HCT116 (cell line): ENCODE results near the gene NFKB1. TPM values are rescaled to one million over a fixed set of nuclear protein-coding genes. Genes with fewer than 3 reads are reported as not detected.

ENCODE experiments used
- ATAC-seq: fragments of 200-7000 bp; cut with Tn5 transposase; 2 replicates; pipeline ENCODE4 v1.9.1; 2020; ENCODE audit warnings: mild to moderate bottlenecking, moderate library complexity
- BruUV-seq: library from RNA; stranded (reverse); fragments of 400-500 nt; replicated peaks from 2 replicates; lab custom pipeline; 2021; lab: Mats Ljungman, UMichigan
- CTCF ChIA-PET: fragments of 300-600 bp; sonication (Branson Sonifier 250); formaldehyde crosslinking; loops from one replicate; lab custom pipeline; 2021; ENCODE audit warnings: antibody characterized with exemption; lab: Charles Lee
- POLR2A ChIA-PET: fragments of 300-600, 350-600 bp; sonication (Branson Sonifier 250); formaldehyde crosslinking; loops from one replicate; lab custom pipeline; 2021; ENCODE audit warnings: antibody characterized with exemption; lab: Charles Lee
- RAD21 ChIA-PET, 2 experiments: fragments of 300-600 bp; sonication (Branson Sonifier 250); formaldehyde crosslinking; loops; one replicate each; lab custom pipeline; 2023; ENCODE audit warnings: low total read pairs in 2 of 2; ENCODE audit not compliant: uncharacterized antibody in 2 of 2, unreplicated experiment in 2 of 2, low non-redundant PET in 1 of 2; lab: Charles Lee
- DNase-seq: peaks from one replicate; pipeline ENCODE4 v3.0.0-alpha.2; 2010; ENCODE audit warnings: low read depth, low spot score
- H2AFZ ChIP-seq: fragments of 200-600 bp; shearing (Covaris generic), sonication (generic); 2 replicates; pipeline ENCODE4 v1.6.1; 2017; ENCODE audit warnings: low read depth, mixed run types, mixed read lengths, antibody characterized with exemption, low read length; ENCODE audit not compliant: poor library complexity, severe bottlenecking
- H3K27ac ChIP-seq: 2 replicates; pipeline ENCODE4 v1.5.1; 2012; ENCODE audit warnings: low read depth, low read length
- H3K27me3 ChIP-seq: fragments of 200-600 bp; sonication (generic); 2 replicates; pipeline ENCODE4 v1.6.1; 2016; ENCODE audit warnings: mixed run types, low read length, mixed read lengths; ENCODE audit not compliant: insufficient read depth
- H3K36me3 ChIP-seq, 2 experiments: fragments of 200-500 bp in 1 of 2; fragments of 200-600 bp in 1 of 2; sonication (Bioruptor generic) in 1 of 2; sonication (generic) in 1 of 2; 2 replicates each; pipeline versions ENCODE4 v1.5.1 to v1.6.1; 2014 to 2016; ENCODE audit warnings: low read length in 2 of 2, inconsistent platforms in 1 of 2, mixed read lengths in 1 of 2, mixed run types in 1 of 2; ENCODE audit not compliant: insufficient read depth in 2 of 2, control insufficient read depth in 1 of 2
- H3K4me1 ChIP-seq, 2 experiments: fragments of 200-600 bp in 1 of 2; sonication (generic) in 1 of 2; 2 replicates each; pipeline versions ENCODE4 v1.5.1 to v1.6.1; 2012 to 2017; ENCODE audit warnings: low read length in 2 of 2, inconsistent platforms in 1 of 2, mild to moderate bottlenecking in 1 of 2, mixed read lengths in 1 of 2, mixed run types in 1 of 2, moderate library complexity in 1 of 2; ENCODE audit not compliant: insufficient read depth in 2 of 2, control insufficient read depth in 1 of 2
- H3K4me2 ChIP-seq: fragments of 200-600 bp; sonication (generic); 2 replicates; pipeline ENCODE4 v1.6.1; 2017; ENCODE audit warnings: mixed run types, low read length, mixed read lengths
- H3K4me3 ChIP-seq, 2 experiments: fragments of 200-600 bp in 1 of 2; sonication (generic) in 1 of 2; replicated peaks in 1 of 2; 2 replicates each; pipeline ENCODE4 v1.5.1; 2011 to 2016; ENCODE audit warnings: low read length in 2 of 2, control low read depth in 1 of 2, low read depth in 1 of 2, mild to moderate bottlenecking in 1 of 2, mixed read lengths in 1 of 2, mixed run types in 1 of 2
- H3K79me2 ChIP-seq: fragments of 200-600 bp; sonication (generic); 2 replicates; pipeline ENCODE4 v1.6.1; 2017; ENCODE audit warnings: mild to moderate bottlenecking, mixed run types, low read length, moderate library complexity, mixed read lengths; ENCODE audit not compliant: insufficient read depth
- H3K9ac ChIP-seq: fragments of 200-600 bp; sonication (generic); 2 replicates; pipeline ENCODE4 v1.6.1; 2016; ENCODE audit warnings: low read length, mixed read lengths
- H3K9me2 ChIP-seq: fragments of 200-600 bp; sonication (generic), shearing (Covaris generic); 2 replicates; pipeline ENCODE4 v1.6.1; 2017; ENCODE audit warnings: mixed run types, mild to moderate bottlenecking, moderate library complexity; ENCODE audit not compliant: insufficient read depth
- H3K9me3 ChIP-seq, 2 experiments: fragments of 200-500 bp in 1 of 2; fragments of 200-600 bp in 1 of 2; sonication (Bioruptor generic) in 1 of 2; sonication (generic) in 1 of 2; 2 replicates each; pipeline ENCODE4 v1.6.1; 2014 to 2017; ENCODE audit warnings: low read length in 2 of 2, mixed read lengths in 2 of 2, inconsistent platforms in 1 of 2, low read depth in 1 of 2, mild to moderate bottlenecking in 1 of 2, mixed run types in 1 of 2, moderate library complexity in 1 of 2; ENCODE audit not compliant: control insufficient read depth in 1 of 2, insufficient read depth in 1 of 2
- H4K20me1 ChIP-seq: fragments of 200-600 bp; sonication (generic), shearing (Covaris generic); 2 replicates; pipeline ENCODE4 v1.6.1; 2017; ENCODE audit warnings: mixed run types, mild to moderate bottlenecking, moderate library complexity; ENCODE audit not compliant: insufficient read depth
- CEBPB ChIP-seq: IDR thresholded peaks from 2 replicates; pipeline ENCODE4 v1.6.1; 2012; ENCODE audit warnings: low read depth
- JUND ChIP-seq: IDR thresholded peaks from 2 replicates; pipeline ENCODE4 v1.6.1; 2012
- RAD21 ChIP-seq: IDR thresholded peaks from 2 replicates; pipeline ENCODE4 v1.6.1; 2012; ENCODE audit warnings: low read depth, mild to moderate bottlenecking
- ZBTB33 ChIP-seq: IDR thresholded peaks from 2 replicates; pipeline ENCODE4 v1.6.1; 2011; ENCODE audit warnings: mild to moderate bottlenecking, low read length, moderate library complexity; ENCODE audit not compliant: insufficient replicate concordance; ENCODE audit errors: extremely low read depth
- ZFX ChIP-seq: fragments of 450-650 bp; IDR thresholded peaks from 2 replicates; pipeline ENCODE4 v1.6.1; 2017
- intact Hi-C: fragments of 100-400 bp; cut with micrococcal nuclease; formaldehyde crosslinking; loops from 2 replicates; pipeline ENCODE4 v1.10.0; 2022
- total RNA-seq: library from RNA; stranded (reverse); gene quantifications from one replicate; pipeline ENCODE4 v1.2.1, GENCODE V29; 2021; ENCODE audit not compliant: unreplicated experiment
- TF ChIP-seq, protein P1 (sequence below), 3 experiments: fragments of 200-600 bp in 1 of 3; sonication (generic) in 1 of 3; IDR thresholded peaks in 2 of 3; conservative IDR thresholded peaks in 1 of 3; 2 replicates each; pipeline ENCODE4 v1.5.1; 2012 to 2017; ENCODE audit warnings: low read depth in 2 of 3, low read length in 2 of 3, antibody characterized with exemption in 1 of 3, borderline replicate concordance in 1 of 3, control low read depth in 1 of 3, mild to moderate bottlenecking in 1 of 3, mixed read lengths in 1 of 3, mixed run types in 1 of 3, moderate library complexity in 1 of 3; ENCODE audit not compliant: insufficient read depth in 1 of 3

NFKB1 gene
- total RNA-seq, 1 experiment from 2014 or later = 29.4 TPM

GRCh38 chr4:102541697-102542096 is 40.5 kb downstream of the NFKB1 start:
- POLR2A ChIA-PET = no interaction called here
- H3K79me2 ChIP-seq = no peaks in the 10 kb centered on the region
- intact Hi-C loops = no loop called here
- DNase-seq (no peak), ATAC-seq (no peak)
- no peaks in the 10 kb centered on the region; a peak in 1 of 4 replicates for H3K36me3 ChIP-seq
- no TSS peak for BruUV-seq
- no peak overlapping the region for H3K9ac ChIP-seq
- H3K9me2 ChIP-seq = no peaks in the 10 kb centered on the region
- RAD21 ChIA-PET = no interaction called here
- CTCF ChIA-PET = no interaction called here
- TF ChIP-seq ZFX = no peak
- TF ChIP-seq, protein P1, sequence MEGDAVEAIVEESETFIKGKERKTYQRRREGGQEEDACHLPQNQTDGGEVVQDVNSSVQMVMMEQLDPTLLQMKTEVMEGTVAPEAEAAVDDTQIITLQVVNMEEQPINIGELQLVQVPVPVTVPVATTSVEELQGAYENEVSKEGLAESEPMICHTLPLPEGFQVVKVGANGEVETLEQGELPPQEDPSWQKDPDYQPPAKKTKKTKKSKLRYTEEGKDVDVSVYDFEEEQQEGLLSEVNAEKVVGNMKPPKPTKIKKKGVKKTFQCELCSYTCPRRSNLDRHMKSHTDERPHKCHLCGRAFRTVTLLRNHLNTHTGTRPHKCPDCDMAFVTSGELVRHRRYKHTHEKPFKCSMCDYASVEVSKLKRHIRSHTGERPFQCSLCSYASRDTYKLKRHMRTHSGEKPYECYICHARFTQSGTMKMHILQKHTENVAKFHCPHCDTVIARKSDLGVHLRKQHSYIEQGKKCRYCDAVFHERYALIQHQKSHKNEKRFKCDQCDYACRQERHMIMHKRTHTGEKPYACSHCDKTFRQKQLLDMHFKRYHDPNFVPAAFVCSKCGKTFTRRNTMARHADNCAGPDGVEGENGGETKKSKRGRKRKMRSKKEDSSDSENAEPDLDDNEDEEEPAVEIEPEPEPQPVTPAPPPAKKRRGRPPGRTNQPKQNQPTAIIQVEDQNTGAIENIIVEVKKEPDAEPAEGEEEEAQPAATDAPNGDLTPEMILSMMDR (IDR thresholded peaks at IDR 0.05 in 2 of 3, conservative IDR thresholded peaks at IDR 0.05 in 1 of 3; ENCODE audit: borderline replicate concordance in 1 of 3, insufficient read depth in 1 of 3, low read depth in 2 of 3, low read length in 2 of 3) = peak; percentile 5 to 35 (median 22); a peak in 2 of 6 replicates
- peak; percentile 12; the same call in 1 of the 2 replicates for TF ChIP-seq RAD21
- TF ChIP-seq, all 23 proteins: peak for 2
- Histone ChIP-seq H4K20me1 (no peaks in the 10 kb centered on the region), H3K27ac (no peak overlapping the region), H3K4me3 (no peak overlapping the region), H3K9me3 (no peaks in the 10 kb centered on the region), H3K4me1 (no peaks in the 10 kb centered on the region), H3K27me3 (no peaks in the 10 kb centered on the region), H2AFZ (no peak overlapping the region), H3K4me2 (no peak overlapping the region)

GRCh38 chr4:102543030-102543928 is 42.1 kb downstream of the NFKB1 start:
- intact Hi-C loops = no loop called here
- RAD21 ChIA-PET = no interaction called here
- H3K4me3 ChIP-seq = no peak overlapping the region
- ATAC-seq (no peak), DNase-seq (no peak)
- CTCF ChIA-PET = no interaction called here
- H3K9ac ChIP-seq = no peak overlapping the region
- no peak overlapping the region for H2AFZ ChIP-seq
- TF ChIP-seq JUND = no peak
- no peak for TF ChIP-seq ZBTB33
- no peak for TF ChIP-seq CEBPB
- H3K27ac ChIP-seq = no peak overlapping the region
- POLR2A ChIA-PET = no interaction called here
- H4K20me1 ChIP-seq = no peaks in the 10 kb centered on the region
- H3K9me3 ChIP-seq = no peaks in the 10 kb centered on the region
- no peaks in the 10 kb centered on the region for H3K79me2 ChIP-seq
- no peaks in the 10 kb centered on the region for H3K27me3 ChIP-seq
- no peaks in the 10 kb centered on the region for H3K4me1 ChIP-seq
- H3K9me2 ChIP-seq = no peaks in the 10 kb centered on the region
- H3K4me2 ChIP-seq = no peak overlapping the region
- H3K36me3 ChIP-seq = no peaks in the 10 kb centered on the region; a peak in 1 of 4 replicates
- no TSS peak for BruUV-seq
